K562 (cell line): Measurements from ENCODE around the gene CSTF2T. TPM values are rescaled to one million over a fixed set of nuclear protein-coding genes. Genes with fewer than 3 reads are reported as not detected.

Experiments used
- ATF2 ChIP-seq: sonication (generic); formaldehyde crosslinking; IDR thresholded peaks from 2 replicates; pipeline ENCODE4 v1.8.1; 2022; ENCODE audit warnings: missing genetic modification reagents
- BRCA1 ChIP-seq, 2 experiments: fragments of 450-650 bp in 1 of 2; sonication (generic) in 1 of 2; formaldehyde crosslinking in 1 of 2; IDR thresholded peaks; 2 replicates each; pipeline versions ENCODE4 v1.5.0 to v1.6.1; 2017 to 2020; ENCODE audit warnings: mild to moderate bottlenecking in 1 of 2, missing genetic modification reagents in 1 of 2
- ETV6 ChIP-seq, 3 experiments: fragments of 150-350 bp in 1 of 3; sonication (generic) in 1 of 3; formaldehyde crosslinking in 1 of 3; IDR thresholded peaks; 2 replicates each; pipeline versions ENCODE4 v1.6.1 to v1.8.0; 2014 to 2022; ENCODE audit warnings: borderline replicate concordance in 2 of 3, low read depth in 2 of 3, antibody characterized with exemption in 1 of 3, low read length in 1 of 3, mild to moderate bottlenecking in 1 of 3, missing genetic modification reagents in 1 of 3
- HDAC6 ChIP-seq: IDR thresholded peaks from 2 replicates; pipeline ENCODE4 v1.6.1; 2012; ENCODE audit warnings: low read depth, mild to moderate bottlenecking, control low read depth, inconsistent platforms, low read length, moderate library complexity
- KAT7 ChIP-seq: sonication (generic); formaldehyde crosslinking; IDR thresholded peaks from 2 replicates; pipeline ENCODE4 v1.8.0; 2022; ENCODE audit warnings: missing genetic modification reagents, mild to moderate bottlenecking, borderline replicate concordance
- KDM2B ChIP-seq: fragments of 250-450 bp; sonication (Bioruptor Pico); IDR thresholded peaks from 2 replicates; pipeline ENCODE4 v1.8.0; 2021; ENCODE audit warnings: mild to moderate bottlenecking, moderate library complexity
- MCM3 ChIP-seq: fragments of 450-650 bp; IDR thresholded peaks from 2 replicates; pipeline ENCODE4 v1.6.1; 2016
- PBX2 ChIP-seq, 2 experiments: IDR thresholded peaks in 1 of 2; conservative IDR thresholded peaks in 1 of 2; 2 replicates each; pipeline ENCODE4 v1.6.1; 2016; ENCODE audit warnings: low read depth in 2 of 2, mild to moderate bottlenecking in 1 of 2, missing compliant biosample characterization in 1 of 2, missing genetic modification characterization in 1 of 2, moderate library complexity in 1 of 2
- RBM15 ChIP-seq: fragments of 200-400 bp; formaldehyde crosslinking; IDR thresholded peaks from 2 replicates; pipeline ENCODE4 v1.6.1; 2018; ENCODE audit warnings: mild to moderate bottlenecking, low read length, moderate library complexity; ENCODE audit not compliant: insufficient read depth
- SFPQ ChIP-seq: fragments of 200-400 bp; formaldehyde crosslinking; IDR thresholded peaks from 2 replicates; pipeline ENCODE4 v1.6.1; 2017; ENCODE audit warnings: mild to moderate bottlenecking, low read depth, low read length, moderate library complexity
- SMARCB1 ChIP-seq: IDR thresholded peaks from 2 replicates; pipeline ENCODE4 v1.6.1; 2011; ENCODE audit warnings: improper control_type of control experiment, low read depth; ENCODE audit not compliant: insufficient read length
- TCF7 ChIP-seq: sonication (generic); IDR thresholded peaks from 2 replicates; pipeline ENCODE4 v1.6.1; 2016; ENCODE audit warnings: antibody characterized with exemption, borderline replicate concordance
- WHSC1 ChIP-seq: IDR thresholded peaks from one replicate; pipeline ENCODE4 v1.6.1; 2012; ENCODE audit warnings: low read length, control low read depth, inconsistent platforms
- ZBTB9 ChIP-seq: fragments of 450-650 bp; formaldehyde crosslinking; IDR thresholded peaks from 2 replicates; pipeline ENCODE4 v1.4.0; 2020; ENCODE audit warnings: mild to moderate bottlenecking, moderate library complexity
- ZNF324 ChIP-seq: fragments of 250-450 bp; sonication (Bioruptor Pico); IDR thresholded peaks from 2 replicates; pipeline ENCODE4 v1.4.0; 2020; ENCODE audit warnings: mild to moderate bottlenecking
- ZNF507 ChIP-seq: conservative IDR thresholded peaks from 2 replicates; pipeline ENCODE4 v1.6.1; 2017; ENCODE audit warnings: missing genetic modification characterization, missing compliant biosample characterization
- ZNF766 ChIP-seq: fragments of 200-800 bp; sonication (Bioruptor generic); conservative IDR thresholded peaks from 2 replicates; pipeline ENCODE4 v1.6.1; 2016; ENCODE audit warnings: missing genetic modification characterization, missing compliant biosample characterization
- polyA plus RNA-seq, 8 experiments: library from polyadenylated mRNA; depleted of rRNA in 4 of 8; stranded (reverse) in 5 of 8; unstranded in 3 of 8; fragments of >200 nt; fragmentation: Nextera tagmentation in 2 of 8; fragmentation: Illumina TruSeq in 1 of 8; extraction: Ambion mirVana in 2 of 8; extraction: Trizol in 1 of 8; gene quantifications; 2 replicates each; pipeline versions ENCODE4 v1.2.1 to v1.2.3, GENCODE V29; 2011 to 2014; ENCODE audit warnings: inconsistent platforms in 1 of 8, missing spikeins in 1 of 8
- total RNA-seq, 7 experiments: library from RNA; depleted of rRNA in 6 of 7; stranded (reverse); fragments of >200 nt in 6 of 7; fragmentation: Illumina TruSeq in 2 of 7; extraction: Trizol in 2 of 7; gene quantifications; 2 replicates each; pipeline versions ENCODE4 v1.2.1 to v1.2.3, GENCODE V29; 2011 to 2021; ENCODE audit warnings: low replicate concordance in 1 of 7

The CSTF2T gene
- total and polyA plus RNA-seq, 9 of the 15 experiments (the other 6 are each of a cell fraction or from before 2014, with no cell fraction given) = 10.3 to 32.4 (median 24.2) TPM

- no peak for TF ChIP-seq ZNF766 (CRISPR knock-in tag)
- no peak for TF ChIP-seq ZNF507 (tag)
- no peak for TF ChIP-seq ZBTB9 (CRISPR knock-in tag)
- TF ChIP-seq HDAC6 = no peak
- TF ChIP-seq KAT7 (CRISPR knock-in tag) = no peak
- no peak for TF ChIP-seq ETV6 (IDR thresholded peaks at IDR 0.05; ENCODE audit: borderline replicate concordance in 1 of 2, low read depth in 2 of 2, low read length in 1 of 2)
- TF ChIP-seq ETV6 (CRISPR knock-in tag; IDR thresholded peaks at IDR 0.05; ENCODE audit: borderline replicate concordance) = no peak
- no peak for TF ChIP-seq ATF2 (CRISPR knock-in tag)
- no peak for TF ChIP-seq ZNF324 (CRISPR knock-in tag)
- TF ChIP-seq SMARCB1 = no peak
- TF ChIP-seq TCF7 = no peak
- no peak for TF ChIP-seq MCM3
- no peak for TF ChIP-seq RBM15
- no peak for TF ChIP-seq KDM2B (CRISPR knock-in tag)
- no peak for TF ChIP-seq WHSC1
- TF ChIP-seq BRCA1 (IDR thresholded peaks at IDR 0.05) = no peak
- no peak for TF ChIP-seq BRCA1 (CRISPR knock-in tag; IDR thresholded peaks at IDR 0.05)
- no peak for TF ChIP-seq PBX2 (CRISPR knock-in tag; IDR thresholded peaks at IDR 0.05; ENCODE audit: low read depth)
- TF ChIP-seq PBX2 (tag; conservative IDR thresholded peaks at IDR 0.05; ENCODE audit: low read depth) = no peak
- TF ChIP-seq SFPQ = no peak
These were observed 8.3 kb downstream of the CSTF2T start (continued) for GRCh38 chr10:51691135-51691534.
